Suppressor macrophage (primary cell): Measurements from ENCODE around the gene RAPGEFL1.
A peak's percentile ranks its signal among the peaks of the same experiment; 100 is the strongest.
"Not testable (repeated sequence)": the region's sequence is repeated elsewhere in the genome, so short reads cannot be mapped to it uniquely, and the experiment has no call there.

Source experiments
- DNase-seq, 4 experiments: peaks; one replicate each; pipeline ENCODE4 v3.0.0-alpha.2; 2020 to 2022
- total RNA-seq, 17 experiments: gene quantifications; one replicate each; lab custom pipeline; 2026; ENCODE audit warnings: mixed read lengths in 6 of 17, inconsistent platforms in 3 of 17; lab: John Stamatoyannopoulos, UW

Gene RAPGEFL1, protein sequence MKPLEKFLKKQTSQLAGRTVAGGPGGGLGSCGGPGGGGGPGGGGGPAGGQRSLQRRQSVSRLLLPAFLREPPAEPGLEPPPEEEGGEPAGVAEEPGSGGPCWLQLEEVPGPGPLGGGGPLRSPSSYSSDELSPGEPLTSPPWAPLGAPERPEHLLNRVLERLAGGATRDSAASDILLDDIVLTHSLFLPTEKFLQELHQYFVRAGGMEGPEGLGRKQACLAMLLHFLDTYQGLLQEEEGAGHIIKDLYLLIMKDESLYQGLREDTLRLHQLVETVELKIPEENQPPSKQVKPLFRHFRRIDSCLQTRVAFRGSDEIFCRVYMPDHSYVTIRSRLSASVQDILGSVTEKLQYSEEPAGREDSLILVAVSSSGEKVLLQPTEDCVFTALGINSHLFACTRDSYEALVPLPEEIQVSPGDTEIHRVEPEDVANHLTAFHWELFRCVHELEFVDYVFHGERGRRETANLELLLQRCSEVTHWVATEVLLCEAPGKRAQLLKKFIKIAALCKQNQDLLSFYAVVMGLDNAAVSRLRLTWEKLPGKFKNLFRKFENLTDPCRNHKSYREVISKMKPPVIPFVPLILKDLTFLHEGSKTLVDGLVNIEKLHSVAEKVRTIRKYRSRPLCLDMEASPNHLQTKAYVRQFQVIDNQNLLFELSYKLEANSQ
- total RNA-seq = 0.54 to 3.4 (median 1.2) reads per million in 17 experiments

DNA sequence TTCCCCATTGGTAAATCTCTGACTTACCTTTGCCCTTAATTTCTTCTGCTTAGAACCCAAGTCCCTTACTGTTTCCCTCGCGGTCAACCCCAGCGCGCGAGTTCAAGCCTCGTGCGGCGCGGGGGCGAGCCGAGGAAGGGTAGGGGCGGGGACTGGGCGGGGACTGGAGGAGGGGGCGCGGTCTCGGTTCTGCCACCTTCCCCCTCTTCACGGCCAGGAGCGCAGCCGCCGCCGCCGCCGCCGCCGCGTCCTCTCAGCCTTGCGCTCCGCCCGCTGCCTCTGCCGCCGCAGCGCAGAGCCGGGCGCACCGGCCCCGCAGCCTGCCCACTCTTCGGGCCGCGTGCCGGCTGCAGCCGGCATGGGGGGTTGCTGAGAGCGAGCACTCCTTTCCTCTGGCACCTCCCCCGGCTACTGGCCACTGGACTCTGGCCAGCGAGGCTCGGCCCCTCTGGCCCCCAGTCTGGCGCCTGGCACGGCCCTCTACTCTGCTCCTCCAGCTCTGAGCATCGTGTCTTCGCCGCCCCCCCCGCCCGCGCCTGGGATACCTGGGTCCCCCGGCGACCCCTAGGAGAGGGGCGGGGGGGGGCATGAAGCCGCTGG, at the start of gene RAPGEFL1:
Gene RAPGEFL1, plus strand, starts transcription at position 196 of the 600 bp plus-strand sequence. Its CDS starts 392 bp downstream, at position 588.
- DNase-seq = peak; percentile 86 to 94 (median 90)

DNA sequence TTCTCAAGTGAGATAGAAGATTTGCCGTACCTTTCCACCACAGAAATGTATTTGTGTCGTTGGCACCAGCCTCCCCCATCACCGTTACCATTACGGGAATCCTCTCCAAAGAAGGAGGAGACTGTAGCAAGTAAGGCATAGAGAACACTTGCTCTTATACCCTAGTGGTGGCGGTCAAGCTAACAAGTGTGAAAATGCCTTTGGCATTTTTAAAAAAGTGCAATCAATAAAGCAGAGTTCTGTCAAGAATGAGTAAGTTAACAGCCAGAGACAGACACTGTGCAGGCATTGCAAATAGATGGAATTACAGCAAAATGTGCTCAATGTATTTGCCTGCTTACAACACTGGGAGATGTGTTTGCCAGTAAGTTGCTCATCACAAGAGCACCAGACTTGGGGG, 47.8 kb upstream of the RAPGEFL1 start:
- DNase-seq = no peak

DNA sequence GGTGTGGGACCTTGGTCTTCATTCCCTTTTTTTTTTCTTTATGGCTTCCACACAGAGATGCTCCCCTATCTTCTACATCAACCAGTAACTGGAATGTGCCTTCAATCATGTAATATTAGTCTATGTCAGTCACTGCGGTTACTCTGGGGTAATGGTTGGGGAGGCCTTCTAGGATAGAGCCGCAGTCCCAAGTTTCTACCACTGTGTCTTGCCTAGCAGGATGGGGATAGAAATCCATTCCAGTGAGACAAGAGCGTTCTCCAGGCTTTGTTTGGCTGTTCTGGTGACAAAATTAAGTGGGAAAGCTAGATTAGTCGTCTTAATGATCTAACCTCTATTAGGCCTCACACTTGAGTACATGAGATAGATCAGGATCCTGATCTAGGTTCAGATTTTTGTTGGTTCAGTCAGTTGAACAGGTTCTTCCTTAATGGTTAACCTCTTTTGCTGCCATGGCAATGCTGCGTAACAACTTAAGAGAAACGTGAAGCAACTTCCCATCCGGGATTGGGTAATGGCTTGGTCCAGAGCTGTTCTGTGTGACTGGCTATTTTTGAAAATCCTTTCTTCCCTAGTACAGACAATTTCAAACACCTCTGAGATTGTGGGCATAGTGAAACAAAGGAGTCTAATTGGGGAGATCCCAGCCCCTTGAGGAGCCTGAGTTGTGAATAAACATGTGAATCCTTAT, 46.8 kb upstream of the RAPGEFL1 start:
- DNase-seq = peak; percentile 84 to 92 (median 90)

DNA sequence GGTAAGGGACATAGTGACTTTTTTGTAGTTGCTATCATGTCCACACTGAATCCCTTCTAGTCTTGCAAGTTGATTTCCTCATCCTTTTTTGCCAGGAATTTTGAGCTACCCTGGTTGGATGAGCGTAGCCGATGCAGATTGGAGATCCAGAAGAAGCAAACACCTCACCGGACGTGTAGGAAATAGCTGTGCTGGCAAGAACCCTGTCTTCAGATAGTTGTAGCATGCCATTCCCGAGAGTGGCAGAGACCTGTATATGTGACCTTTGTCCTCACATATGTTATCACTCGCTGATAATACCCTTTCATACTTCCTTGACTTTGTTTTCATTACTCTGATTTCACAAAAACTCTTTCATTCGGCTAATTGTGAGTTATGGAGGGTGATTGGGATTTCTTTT, 43.1 kb upstream of the RAPGEFL1 start:
- DNase-seq = no peak

DNA sequence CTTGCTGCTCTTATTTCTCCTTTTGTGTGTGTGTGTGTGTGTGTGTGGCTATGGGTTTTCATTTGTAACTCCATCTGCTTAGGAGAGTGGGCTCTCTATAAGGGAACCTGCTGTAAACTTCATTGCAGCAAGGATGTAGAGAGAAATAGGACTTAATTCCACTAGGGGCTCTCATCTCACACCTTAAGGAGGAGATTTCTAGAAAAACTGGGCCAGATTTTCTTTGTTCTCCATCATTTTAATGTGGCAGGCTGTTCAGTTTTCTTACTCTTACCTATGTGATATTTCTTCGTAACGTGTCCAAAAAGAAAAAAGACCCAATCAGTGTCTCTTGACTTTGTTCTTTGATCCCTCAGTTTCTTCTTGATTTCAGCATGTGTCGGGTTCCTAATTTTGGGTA, 41.5 kb upstream of the RAPGEFL1 start:
- DNase-seq = no peak

DNA sequence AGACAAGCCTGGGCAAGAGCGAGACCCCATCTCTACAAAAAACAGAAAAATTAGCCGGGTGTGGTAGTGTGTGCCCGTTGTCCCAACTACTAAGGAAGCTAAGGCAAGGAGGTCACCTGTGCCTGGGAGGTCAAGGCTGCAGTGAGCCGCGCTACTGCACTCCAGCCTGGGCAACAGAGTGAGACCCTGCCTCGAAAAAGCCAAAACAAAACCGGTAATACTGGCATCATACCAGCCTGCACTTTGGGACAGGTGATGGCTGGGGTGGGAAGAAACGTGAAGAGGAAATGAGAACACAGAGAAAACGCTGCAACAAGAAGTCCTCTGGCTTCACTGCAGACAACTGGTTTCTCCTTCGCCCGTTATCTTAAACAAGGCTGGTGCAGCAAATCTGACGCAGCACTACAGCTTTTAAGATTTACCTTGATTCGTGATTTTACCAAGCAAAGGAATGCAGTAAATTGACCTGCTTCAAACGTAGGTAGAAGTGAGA, 37.7 kb upstream of the RAPGEFL1 start:
- DNase-seq = peak in 1 of 4 experiments; percentile 15

DNA sequence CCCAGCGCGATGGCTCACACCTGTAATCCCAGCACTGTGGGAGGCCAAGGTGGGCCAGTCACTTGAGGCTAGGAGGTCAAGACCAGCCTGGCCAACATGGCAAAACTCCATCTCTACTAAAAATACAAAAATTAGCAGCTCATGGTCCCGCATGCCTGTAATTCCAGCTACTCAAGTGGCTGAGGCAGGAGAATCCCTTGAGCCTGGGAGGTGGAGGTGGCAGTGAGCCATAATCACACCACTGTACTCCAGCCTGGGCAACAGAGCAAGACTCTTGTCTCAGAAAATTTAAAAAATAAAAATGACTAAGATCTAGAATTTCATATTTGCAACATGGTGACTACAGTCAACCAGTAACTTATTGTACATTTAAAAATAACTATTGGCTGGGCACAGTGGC, 34.1 kb upstream of the RAPGEFL1 start:
- DNase-seq = not testable (repeated sequence)

DNA sequence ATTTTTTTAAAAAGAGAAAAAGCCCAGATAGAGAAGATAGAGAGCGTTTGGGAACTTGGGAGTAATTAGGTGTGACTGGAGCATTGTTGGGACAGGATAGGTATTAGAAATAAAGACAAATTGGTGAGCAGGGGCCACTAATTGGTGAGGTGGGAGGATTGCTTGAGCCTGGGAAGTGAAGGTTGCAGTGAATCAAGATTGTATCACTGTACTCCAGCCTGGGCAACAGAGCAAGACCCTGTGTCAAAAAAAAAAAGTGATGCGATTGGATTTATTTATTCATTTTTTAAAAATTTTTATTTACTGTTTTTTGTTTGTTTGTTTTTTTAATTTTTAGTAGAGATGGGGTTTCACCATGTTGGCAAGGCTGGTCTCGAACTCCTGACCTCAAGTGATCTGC, 31.8 kb upstream of the RAPGEFL1 start:
- DNase-seq = no peak

DNA sequence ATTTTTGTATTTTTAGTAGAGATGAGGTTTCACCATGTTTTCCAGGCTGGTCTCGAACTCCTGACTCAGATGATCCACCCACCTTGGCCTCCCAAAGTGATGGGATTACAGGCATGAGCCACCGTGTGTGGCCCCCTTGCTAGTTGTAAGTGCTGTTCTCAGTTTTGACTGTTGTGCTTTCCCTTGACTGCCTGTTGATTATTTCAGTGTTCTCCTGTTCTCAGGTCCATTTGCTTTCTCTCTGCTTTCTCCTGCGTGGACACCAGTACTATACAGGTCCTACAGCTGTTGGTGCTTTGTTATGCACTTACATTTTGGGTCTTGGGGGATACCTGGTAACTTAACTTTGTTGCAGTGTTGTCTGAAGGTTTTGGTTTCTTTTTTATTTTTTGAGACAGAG, 28.7 kb upstream of the RAPGEFL1 start:
- DNase-seq = no peak

DNA sequence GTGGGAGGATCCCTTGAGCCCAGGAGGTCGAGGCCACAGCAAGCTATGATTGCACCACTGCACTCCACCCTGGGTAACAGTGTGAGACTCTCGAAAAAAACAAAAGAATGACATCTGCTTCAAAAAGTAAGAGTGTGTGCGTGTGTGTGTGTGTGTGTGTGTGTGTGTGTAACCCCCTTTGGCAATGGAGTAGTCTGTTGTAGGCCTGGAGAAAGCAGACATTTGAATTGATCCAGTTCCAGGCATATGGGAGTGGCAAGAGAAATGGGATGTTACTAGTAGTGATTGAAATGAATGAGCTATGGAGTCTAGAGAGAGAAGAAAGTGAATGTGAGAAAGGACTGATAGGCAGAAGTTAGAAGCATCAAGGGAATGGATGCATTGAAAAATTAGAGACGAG, 27.0 kb upstream of the RAPGEFL1 start:
- no peak for DNase-seq

DNA sequence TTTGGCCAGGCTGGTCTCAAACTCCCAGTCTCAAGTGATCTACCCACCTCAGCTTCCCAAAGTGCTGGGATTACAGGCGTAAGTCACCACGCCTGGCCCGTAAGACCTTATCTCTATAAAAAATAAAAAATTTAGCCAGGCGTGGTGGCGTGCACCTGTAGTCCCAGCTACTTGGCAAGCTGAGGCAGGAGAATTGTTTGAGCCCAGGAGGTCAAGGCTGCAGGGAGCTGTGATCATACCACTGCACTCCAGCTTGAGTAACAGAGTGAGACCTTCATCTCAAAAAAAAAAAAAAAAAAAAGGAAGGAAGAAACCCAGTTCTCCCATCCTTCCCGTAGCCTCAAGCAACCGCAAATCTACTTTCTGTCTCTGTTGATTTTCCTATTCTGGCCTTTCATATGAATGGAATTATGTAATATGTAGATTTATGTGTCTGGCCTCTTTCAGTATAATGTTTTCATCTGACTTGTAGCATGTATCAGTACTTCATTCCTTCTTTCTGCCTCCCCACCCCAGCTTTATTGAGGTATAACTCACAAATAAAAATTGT, 25.8 kb upstream of the RAPGEFL1 start:
- peak; percentile 9 to 58 (median 35) for DNase-seq

DNA sequence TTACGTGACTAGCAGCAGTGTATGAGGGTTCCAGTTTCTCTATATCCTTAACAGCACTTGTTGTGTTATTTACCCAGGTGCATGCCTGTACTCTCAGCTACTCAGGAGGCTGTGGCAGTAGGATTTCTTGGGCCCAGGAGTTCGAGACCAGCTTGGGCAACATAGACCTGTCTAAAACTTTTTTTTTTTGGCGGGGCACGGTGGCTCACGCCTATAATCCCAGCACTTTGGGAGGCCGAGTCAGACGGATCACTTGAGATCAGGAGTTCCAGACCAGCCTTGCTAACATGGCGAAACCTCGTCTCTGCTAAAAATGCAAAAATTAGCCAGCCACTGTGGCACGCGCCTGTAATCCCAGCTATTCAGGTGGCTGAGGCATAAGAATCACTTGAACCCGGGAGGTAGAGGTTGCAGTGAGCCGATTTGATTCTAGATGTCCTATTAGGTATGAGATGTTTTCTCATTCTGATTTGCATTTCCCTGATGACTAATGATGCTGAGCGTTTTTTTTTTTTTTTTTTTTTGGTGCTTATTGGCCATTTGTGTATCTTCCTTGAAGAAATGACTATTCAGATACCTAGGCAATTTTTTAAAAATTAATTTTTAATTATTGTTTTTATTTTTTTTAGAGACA, 23.6 kb upstream of the RAPGEFL1 start:
- no peak for DNase-seq

DNA sequence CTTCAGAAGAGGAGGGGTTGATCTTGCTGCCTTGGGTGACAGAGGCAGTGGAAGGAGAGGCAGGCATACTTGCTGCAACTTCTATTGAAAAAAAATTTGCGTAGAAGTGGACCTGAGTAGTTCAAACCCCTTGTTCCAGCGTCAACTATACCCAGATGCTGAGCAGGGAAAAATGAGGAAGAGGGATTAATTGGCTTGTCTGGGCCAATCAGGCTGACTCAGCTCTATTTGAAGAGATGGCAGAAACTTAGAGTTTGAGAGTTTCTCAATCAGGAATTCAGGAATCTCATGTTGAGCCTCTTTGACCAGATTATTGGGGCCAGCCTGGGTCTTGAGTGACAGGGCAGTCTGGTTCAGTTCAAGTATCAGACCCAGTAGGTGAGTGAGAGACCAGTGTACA, 19.3 kb upstream of the RAPGEFL1 start:
- peak in 2 of 4 experiments; percentile 17 to 40 for DNase-seq

DNA sequence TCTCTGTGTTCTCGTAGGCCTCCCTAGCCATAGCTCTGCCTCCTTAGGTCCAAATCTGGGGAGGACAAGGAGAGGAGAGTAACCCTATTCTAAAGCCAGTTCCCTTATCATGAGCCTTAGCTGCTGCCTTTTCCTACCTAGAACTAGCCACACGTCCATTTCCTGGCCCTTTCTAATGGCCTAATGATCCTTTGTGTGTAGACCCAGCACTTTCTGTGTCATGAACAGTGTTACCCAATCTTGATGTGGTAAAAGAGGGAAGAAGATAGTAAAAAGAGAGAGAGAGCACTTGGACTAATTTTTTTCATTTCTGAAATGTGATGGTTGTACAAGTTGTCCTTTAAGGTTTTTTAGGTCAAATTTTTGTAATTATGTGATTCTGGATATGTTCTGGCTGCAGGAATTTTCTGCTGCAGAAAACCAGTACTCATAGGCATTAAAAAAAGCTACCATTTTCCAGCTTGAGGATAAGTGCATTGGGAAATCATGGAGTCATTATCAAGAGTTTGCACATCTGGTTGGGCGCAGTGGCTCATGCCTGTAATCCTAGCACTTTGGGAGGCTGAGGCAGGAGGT, 18.7 kb upstream of the RAPGEFL1 start:
- peak in 3 of 4 experiments; percentile 28 to 43 (median 41) for DNase-seq

DNA sequence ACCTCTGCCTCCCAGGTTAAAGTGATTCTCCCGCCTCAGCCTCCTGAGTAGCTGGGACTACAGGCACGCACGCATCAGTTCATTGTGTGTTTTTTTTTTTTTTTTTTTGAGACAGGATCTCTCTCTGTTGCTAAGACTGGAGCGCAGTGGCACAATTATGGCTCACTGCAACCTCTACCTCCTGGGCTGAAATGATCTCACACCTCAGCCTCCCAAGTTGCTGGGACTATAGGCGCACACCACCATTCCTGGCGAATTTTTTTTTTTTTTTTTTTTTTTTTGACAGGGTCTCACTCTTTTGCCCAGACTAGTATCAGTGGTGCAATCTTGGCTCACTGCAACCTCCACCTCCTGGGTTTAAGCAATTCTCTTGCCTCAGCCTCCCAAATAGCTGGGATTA, 17.8 kb upstream of the RAPGEFL1 start:
- DNase-seq = no peak

DNA sequence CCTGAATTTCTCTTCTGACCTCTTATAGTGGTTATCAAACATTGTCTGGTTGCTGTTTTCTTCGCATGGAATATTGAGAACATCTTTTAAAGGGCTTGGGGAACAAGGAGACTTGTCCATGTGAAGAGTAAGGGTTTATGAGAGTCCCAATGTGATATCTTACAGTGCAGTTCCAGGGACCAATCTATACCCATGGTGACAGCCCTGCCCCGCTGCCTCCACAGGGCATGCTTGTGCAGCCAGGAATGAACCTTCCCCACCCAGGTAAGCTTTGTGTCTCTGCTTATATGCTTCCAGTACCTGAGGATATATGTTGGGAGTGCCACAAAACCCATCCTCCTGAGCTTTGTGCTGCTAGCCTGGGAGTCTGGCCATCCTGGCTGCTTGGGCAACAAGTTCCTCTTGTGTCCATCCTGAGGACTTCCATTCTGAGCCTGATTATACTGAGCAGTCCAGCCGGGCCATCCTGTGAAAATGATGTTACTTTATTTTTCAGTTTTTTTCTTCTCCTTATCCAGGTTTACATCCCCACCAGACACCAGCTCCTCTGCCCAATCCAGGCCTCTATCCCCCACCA, 9.5 kb upstream of the RAPGEFL1 start:
- DNase-seq = no peak

DNA sequence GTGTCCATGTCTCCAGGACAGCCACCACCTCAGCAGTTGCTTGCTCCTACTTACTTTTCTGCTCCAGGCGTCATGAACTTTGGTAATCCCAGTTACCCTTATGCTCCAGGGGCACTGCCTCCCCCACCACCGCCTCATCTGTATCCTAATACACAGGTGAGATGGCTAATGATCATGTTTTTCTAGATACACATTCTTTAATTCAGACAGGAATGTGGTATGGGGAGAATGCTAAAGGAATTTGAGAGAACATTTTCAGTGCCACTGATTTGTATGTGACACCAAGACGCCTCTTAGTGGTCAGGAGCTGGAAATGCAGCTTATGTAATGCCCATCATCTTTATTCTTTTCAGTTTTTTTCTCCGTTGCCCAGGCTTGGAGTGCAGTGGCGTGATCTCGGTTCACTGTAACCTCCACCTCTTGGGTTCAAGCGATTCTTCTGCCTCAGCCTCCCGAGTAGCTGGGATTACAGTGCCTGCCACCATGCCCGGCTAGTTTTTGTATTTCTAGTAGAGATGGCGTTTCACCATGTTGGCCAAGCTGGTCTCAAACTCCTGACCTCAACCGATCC, 8.9 kb upstream of the RAPGEFL1 start:
- peak; percentile 52 to 83 (median 70) for DNase-seq

DNA sequence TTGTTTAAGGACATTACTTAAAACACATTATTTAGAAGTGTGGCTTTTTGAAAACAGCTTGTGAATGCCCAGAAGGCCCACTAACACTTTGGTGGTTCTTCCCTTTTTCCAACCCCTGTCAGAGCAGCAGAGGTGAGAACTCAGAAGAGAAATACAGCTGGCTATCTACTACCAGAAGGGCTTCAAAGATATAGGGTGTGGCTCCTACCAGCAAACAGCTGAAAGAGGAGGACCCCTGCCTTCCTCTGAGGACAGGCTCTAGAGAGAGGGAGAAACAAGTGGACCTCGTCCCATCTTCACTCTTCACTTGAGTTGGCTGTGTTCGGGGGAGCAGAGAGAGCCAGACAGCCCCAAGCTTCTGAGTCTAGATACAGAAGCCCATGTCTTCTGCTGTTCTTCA, 6.9 kb upstream of the RAPGEFL1 start:
- DNase-seq = no peak

DNA sequence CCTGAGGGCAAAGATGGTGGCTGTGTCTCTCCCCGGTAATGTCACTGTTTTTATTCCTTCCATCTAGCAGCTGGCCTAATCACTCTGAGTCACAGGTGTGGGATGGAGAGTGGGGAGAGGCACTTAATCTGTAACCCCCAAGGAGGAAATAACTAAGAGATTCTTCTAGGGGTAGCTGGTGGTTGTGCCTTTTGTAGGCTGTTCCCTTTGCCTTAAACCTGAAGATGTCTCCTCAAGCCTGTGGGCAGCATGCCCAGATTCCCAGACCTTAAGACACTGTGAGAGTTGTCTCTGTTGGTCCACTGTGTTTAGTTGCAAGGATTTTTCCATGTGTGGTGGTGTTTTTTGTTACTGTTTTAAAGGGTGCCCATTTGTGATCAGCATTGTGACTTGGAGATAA, 5.5 kb upstream of the RAPGEFL1 start:
- DNase-seq = no peak

DNA sequence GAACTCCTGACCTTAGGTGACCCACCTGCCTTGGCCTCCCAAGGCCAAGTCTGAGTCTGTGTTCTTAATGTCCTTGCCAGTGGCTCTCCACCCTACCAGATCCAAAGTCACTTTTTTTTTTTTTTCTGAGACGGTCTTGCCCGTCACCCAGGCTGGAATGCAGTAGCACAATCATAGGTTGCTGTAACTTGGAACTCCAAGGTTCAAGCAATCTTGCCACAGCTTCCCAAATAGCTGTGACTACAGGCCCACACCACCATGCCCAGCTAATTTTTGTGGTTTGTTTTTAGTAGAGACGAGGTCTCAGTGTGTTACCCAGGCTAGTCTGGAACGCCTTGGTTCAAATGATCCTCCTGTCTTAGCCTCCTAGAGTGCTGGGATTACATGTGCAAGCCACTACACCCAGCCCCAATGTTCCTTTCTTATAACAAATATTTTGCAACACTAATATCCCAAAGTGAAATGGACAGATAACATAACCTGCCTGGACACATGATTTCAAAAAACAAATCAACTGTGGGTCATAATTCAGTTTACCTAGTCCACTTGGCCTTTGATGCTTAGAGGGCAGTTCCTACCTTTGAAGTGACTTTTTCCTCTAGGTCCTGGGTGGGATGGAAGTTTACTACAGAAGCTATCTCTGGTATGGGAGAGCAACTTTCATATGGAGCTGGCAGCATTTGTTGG, 4.0 kb upstream of the RAPGEFL1 start:
- no peak for DNase-seq
